ENCODE results near the gene COLEC11. TPM values are rescaled to one million over a fixed set of nuclear protein-coding genes. Genes with fewer than 3 reads are reported as not detected.

COLEC11 gene
- total RNA-seq, 2 experiments from 2014 or later = 1.7 TPM; not detected in 1

DNA sequence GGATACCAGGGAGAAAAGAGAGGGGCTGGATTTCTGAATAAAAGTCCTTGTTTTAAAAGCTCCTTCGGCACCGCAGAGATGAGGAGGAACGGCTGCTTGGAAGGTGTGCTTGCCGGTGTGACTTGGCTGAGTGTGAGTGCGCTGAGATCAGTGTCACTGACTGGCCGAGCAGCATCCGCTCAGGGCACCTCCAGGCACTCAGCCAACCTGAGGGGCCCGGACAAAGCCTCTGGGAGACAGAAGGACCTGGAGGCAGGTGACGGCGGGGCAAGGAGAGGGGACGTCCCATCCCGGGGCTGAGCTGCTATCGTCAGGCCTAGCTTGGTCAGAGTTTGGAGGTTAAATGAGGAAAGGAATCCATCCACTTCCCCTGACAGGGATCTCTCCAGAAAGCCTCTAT is 46.3 kb downstream of the COLEC11 start:
- DNase-seq (ENCODE audit: low spot score) = no peak
- TF ChIP-seq EZH2phosphoT487 (IDR thresholded peaks at IDR 0.05; ENCODE audit: borderline replicate concordance, low read depth, low read length) = no peak
- TF ChIP-seq, protein P1, sequence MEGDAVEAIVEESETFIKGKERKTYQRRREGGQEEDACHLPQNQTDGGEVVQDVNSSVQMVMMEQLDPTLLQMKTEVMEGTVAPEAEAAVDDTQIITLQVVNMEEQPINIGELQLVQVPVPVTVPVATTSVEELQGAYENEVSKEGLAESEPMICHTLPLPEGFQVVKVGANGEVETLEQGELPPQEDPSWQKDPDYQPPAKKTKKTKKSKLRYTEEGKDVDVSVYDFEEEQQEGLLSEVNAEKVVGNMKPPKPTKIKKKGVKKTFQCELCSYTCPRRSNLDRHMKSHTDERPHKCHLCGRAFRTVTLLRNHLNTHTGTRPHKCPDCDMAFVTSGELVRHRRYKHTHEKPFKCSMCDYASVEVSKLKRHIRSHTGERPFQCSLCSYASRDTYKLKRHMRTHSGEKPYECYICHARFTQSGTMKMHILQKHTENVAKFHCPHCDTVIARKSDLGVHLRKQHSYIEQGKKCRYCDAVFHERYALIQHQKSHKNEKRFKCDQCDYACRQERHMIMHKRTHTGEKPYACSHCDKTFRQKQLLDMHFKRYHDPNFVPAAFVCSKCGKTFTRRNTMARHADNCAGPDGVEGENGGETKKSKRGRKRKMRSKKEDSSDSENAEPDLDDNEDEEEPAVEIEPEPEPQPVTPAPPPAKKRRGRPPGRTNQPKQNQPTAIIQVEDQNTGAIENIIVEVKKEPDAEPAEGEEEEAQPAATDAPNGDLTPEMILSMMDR (conservative IDR thresholded peaks at IDR 0.05; ENCODE audit: low read length) = no peak
- H3K9me3 ChIP-seq (ENCODE audit: low read length) = no peaks in the 10 kb centered on the region
- intact Hi-C loops (cut with micrococcal nuclease; ENCODE audit: unreplicated experiment) = no loop called here
- BruUV-seq (replicated peaks) = no TSS peak
- H3K4me2 ChIP-seq (ENCODE audit: low read length) = no peak overlapping the region
- H3K79me2 ChIP-seq (ENCODE audit: insufficient read depth, low read depth, low read length) = no peaks in the 10 kb centered on the region
- no peaks in the 10 kb centered on the region for H4K20me1 ChIP-seq (ENCODE audit: insufficient read depth, low read length)
- no peak overlapping the region for H3K27ac ChIP-seq (ENCODE audit: low read depth, low read length, poor library complexity, severe bottlenecking)
- POLR2A ChIA-PET = no interaction called here
- peaks cover 3% of the 10 kb centered on the region for H3K4me1 ChIP-seq (ENCODE audit: insufficient read depth, low read length, poor library complexity, severe bottlenecking)
- H2AFZ ChIP-seq (ENCODE audit: low read length) = no peak overlapping the region
- H3K36me3 ChIP-seq (ENCODE audit: insufficient read depth, low read length) = no peaks in the 10 kb centered on the region
- CTCF ChIA-PET (ENCODE audit: unreplicated experiment) = no interaction called here
- no peak overlapping the region for H3K4me3 ChIP-seq (ENCODE audit: low read depth, low read length, poor library complexity, severe bottlenecking)
- no peaks in the 10 kb centered on the region for H3K9me2 ChIP-seq (ENCODE audit: insufficient read depth, low read length)

DNA sequence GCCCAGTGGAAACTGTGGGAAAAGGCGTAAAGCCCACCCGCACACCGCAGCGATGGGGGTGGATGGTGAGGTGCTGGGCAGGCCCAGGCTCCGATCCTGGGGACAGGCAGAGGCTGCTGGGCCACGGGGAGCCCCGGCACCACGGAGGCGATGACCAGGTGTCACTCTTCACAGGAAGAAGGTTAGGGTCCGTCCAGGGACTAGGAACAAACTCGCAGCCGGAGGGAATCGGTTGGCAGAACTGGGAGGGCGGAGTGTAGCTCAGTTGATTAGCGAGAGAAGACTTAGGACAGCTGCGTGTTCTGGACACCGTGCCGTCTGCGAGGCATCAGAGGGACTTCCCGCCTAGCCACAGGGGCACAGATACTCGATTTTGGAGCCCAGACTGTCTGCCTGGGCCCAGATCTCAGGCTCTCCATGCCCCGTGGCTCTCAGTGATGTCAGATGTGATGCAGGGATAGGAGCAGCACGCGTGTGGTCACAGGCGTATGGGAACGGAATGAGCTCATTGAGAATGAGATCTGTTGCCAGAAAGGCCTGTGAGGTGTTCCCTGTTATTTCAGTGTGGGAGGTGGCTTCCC is 47.0 kb downstream of the COLEC11 start:
- Histone ChIP-seq H3K27ac (ENCODE audit: low read depth, low read length, poor library complexity, severe bottlenecking) (no peak overlapping the region), H3K9me2 (ENCODE audit: insufficient read depth, low read length) (no peaks in the 10 kb centered on the region), H3K36me3 (ENCODE audit: insufficient read depth, low read length) (no peaks in the 10 kb centered on the region), H3K4me1 (ENCODE audit: insufficient read depth, low read length, poor library complexity, severe bottlenecking) (peaks cover 3% of the 10 kb centered on the region), H3K4me3 (ENCODE audit: low read depth, low read length, poor library complexity, severe bottlenecking) (no peak overlapping the region), H3K4me2 (ENCODE audit: low read length) (no peak overlapping the region), H2AFZ (ENCODE audit: low read length) (no peak overlapping the region), H3K79me2 (ENCODE audit: insufficient read depth, low read depth, low read length) (no peaks in the 10 kb centered on the region), H3K9me3 (ENCODE audit: low read length) (no peaks in the 10 kb centered on the region), H4K20me1 (ENCODE audit: insufficient read depth, low read length) (no peaks in the 10 kb centered on the region)
- CTCF ChIA-PET (ENCODE audit: unreplicated experiment) = interaction anchor here (0.5 to 0.8 kb wide), 2 partner anchors 136 to 208 kb away, joined by 3 to 4 read pairs; no protein-coding TSS in a partner anchor
- BruUV-seq (replicated peaks) = no TSS peak
- POLR2A ChIA-PET = interaction anchor here (0.7 to 0.8 kb wide), 2 partner anchors 10 to 148 kb away, joined by 4 read pairs; no protein-coding TSS in a partner anchor
- TF ChIP-seq, protein P1 (conservative IDR thresholded peaks at IDR 0.05; ENCODE audit: low read length) = no peak
- no peak for TF ChIP-seq EZH2phosphoT487 (IDR thresholded peaks at IDR 0.05; ENCODE audit: borderline replicate concordance, low read depth, low read length)
- intact Hi-C loops (cut with micrococcal nuclease; ENCODE audit: unreplicated experiment) = no loop called here
- DNase-seq (ENCODE audit: low spot score) = no peak

DNA sequence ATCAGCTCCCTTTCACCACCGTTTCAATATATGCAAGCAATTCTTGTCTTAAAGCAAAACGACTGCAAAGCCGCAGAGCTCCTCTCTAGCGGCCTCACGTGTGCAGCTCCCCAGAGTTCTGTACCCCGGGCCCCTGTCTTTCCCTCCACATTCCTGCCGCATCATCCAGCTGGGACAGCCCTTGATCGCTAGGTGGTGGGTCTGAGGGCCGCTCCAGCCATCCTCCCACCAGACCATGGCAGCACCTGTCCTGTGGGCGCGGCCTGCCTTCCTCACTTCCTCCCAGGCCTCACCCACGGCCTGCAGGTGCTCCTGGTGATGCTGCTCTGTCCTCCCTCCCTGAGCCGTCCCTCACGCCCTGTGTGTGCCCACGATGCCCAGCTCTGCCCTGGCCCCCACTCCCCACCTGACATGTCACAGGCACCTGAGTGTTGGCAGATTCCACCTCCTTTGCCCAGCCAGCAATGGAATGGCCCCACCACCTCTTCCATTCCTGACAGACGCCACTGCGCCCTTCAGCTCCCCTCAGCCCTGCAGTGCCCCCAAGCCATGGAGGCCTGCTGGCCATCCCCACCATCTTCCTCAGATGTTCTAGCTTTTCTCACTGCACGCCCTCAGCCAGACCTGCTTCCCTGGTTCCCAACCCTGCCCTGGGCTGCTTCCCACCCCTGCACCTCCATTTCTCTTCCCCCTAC is 47.8 kb downstream of the COLEC11 start:
- Histone ChIP-seq H3K9me2 (ENCODE audit: insufficient read depth, low read length) (no peaks in the 10 kb centered on the region), H3K4me2 (ENCODE audit: low read length) (no peak overlapping the region), H3K27ac (ENCODE audit: low read depth, low read length, poor library complexity, severe bottlenecking) (no peak overlapping the region), H3K4me3 (ENCODE audit: low read depth, low read length, poor library complexity, severe bottlenecking) (no peak overlapping the region), H3K36me3 (ENCODE audit: insufficient read depth, low read length) (no peaks in the 10 kb centered on the region), H4K20me1 (ENCODE audit: insufficient read depth, low read length) (no peaks in the 10 kb centered on the region), H3K4me1 (ENCODE audit: insufficient read depth, low read length, poor library complexity, severe bottlenecking) (peaks cover 3% of the 10 kb centered on the region), H3K9me3 (ENCODE audit: low read length) (no peaks in the 10 kb centered on the region), H3K79me2 (ENCODE audit: insufficient read depth, low read depth, low read length) (no peaks in the 10 kb centered on the region), H2AFZ (ENCODE audit: low read length) (no peak overlapping the region)
- intact Hi-C loops (cut with micrococcal nuclease; ENCODE audit: unreplicated experiment) = no loop called here
- ChIA-PET POLR2A (interaction anchor here (0.7 to 0.8 kb wide), 2 partner anchors 9 to 149 kb away, joined by 4 read pairs; no protein-coding TSS in a partner anchor), CTCF (ENCODE audit: unreplicated experiment) (interaction anchor here (0.8 kb wide), 1 partner anchor 209 kb away, joined by 3 read pairs; no protein-coding TSS in a partner anchor)
- no peak for DNase-seq (ENCODE audit: low spot score)
- no peak for TF ChIP-seq EZH2phosphoT487 (IDR thresholded peaks at IDR 0.05; ENCODE audit: borderline replicate concordance, low read depth, low read length)
- TF ChIP-seq, protein P1 (conservative IDR thresholded peaks at IDR 0.05; ENCODE audit: low read length) = no peak
- BruUV-seq (replicated peaks) = no TSS peak

Data from OCI-LY7 (cell line).